Suppressor macrophage treated with lipopolysaccharide for 1 hour (primary cell): ENCODE data around the gene GPR173.

Source experiments
- DNase-seq, 3 donors: peaks; one replicate each; pipeline ENCODE4 v3.0.0-alpha.2; 2020 to 2022

GPR173 gene

DNA sequence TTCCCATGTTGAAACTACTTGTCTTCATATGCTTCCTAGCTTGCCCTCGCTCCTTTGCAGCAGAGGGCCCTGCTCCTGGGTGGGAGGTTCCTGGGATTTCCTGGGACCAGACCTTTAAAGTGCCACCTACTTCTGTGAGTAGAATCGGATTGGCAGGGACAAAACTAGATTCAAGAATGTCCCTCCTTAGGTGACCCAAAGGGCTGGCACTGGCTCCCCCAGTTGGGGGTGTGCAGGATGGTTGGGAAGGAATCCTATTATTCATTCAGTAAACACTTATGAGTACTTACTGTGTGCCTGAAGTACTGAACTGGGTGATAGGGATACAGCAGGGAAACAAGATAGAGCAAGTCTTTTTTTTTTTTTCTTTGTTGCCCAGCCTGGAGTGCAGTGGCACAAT, 42.8 kb downstream of the GPR173 start:
- no peak for DNase-seq

DNA sequence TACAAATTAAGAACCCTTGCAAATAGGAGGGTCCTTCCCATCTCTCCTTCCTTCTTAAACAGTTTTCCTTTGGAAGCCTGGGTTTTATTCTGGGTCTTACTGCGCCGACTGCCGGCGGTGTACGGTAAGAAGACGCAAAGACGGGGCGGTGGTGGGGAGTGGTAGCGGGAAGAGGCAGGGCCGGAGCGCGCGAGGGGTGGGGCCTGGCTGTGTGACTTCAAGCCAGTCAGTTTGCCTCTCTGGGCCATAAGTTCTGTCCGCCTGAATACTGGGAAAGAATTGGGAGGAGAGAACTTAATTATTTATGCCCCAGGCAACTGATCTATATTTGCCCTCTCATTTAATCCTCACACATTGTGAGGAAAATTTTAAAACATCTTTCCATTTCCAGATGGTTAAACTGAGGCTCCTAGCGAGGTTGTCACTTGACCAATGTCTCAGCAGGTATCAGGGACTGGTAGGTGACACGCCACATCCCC, 44.6 kb downstream of the GPR173 start:
- peak; percentile 71 to 87 (median 77) for DNase-seq

DNA sequence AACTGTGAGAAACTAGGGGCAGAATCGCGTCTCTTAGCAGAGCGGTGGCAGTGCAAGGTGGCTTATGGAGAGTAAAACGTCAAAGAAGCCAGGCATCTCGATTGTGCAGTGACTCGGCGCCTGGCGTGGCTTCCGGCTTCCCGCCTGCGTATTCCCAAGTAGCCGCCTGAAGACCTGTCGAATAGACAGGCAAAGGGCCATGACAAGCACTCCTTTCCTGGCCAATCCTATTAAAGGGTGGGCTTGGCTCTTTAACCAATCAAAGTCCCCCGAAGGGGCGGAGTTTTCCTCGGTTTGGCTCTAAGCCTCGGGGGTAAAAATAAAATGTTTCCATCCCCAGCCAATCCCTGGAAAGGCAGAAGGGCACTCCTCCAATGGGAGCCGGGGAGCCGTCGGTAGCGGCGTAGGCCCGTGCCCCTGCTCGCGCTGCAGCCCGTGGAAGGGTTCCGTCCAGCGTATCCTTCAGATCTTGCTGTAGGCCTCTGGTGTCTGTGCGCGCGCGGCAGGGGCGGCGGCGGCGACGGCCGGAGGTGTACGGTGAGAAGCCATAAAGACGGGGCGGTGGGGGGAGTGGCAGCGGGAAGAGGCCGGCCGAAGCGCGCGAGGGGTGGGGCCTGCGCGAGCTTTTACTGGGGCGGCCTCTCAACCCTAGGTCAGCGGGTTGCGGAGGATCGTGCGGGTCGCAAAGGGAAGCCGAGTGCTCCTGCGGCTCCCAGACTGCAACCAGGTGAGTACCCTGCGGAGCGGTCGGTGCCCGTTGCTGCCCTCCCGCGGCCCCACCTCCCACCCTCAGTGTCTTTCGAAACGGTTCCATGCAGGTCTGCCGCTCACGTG, 45.4 kb downstream of the GPR173 start, which contains the start of gene KANTR:
Gene KANTR (plus strand): TSS at position 395 of the 834 bp plus-strand sequence. CDS start 30,131 bp downstream, outside the sequence.
- DNase-seq, result peak; percentile 92 to 94 (median 93)

DNA sequence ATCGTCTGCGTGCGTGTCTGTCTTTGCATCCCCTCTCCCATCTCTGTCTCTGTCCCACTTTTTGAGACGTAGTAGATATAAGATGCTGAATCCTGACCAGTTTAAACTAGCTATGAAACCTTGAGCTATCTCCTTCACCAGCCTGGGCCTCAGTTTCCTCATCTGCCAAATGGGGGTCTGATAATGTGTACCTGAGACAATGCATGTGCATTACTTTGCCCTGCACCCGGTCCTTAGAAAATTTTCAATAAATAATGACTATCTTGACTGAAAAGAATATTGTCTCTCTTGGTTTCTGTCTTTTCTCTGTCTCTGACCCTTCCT, 46.0 kb downstream of the GPR173 start:
- DNase-seq, result no peak

DNA sequence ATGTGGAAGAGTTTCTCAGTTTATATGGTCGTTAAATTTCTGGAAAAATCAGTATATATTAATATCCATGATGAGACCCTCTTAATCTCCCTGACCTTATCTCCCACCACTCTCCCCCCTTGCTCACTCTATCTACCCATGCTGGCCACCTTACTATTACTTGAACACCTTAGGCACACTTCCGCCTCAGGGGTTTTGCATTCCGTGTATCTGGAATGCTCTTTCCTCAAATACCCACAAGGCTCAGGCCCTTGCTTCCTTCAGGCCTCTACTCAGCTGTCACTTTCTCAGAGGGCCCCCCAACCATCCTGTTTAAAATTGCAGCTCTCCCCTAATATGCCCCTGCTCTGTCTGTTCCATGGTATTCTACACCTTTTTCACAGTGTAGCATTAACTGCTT, 47.2 kb downstream of the GPR173 start:
- DNase-seq, result no peak

DNA sequence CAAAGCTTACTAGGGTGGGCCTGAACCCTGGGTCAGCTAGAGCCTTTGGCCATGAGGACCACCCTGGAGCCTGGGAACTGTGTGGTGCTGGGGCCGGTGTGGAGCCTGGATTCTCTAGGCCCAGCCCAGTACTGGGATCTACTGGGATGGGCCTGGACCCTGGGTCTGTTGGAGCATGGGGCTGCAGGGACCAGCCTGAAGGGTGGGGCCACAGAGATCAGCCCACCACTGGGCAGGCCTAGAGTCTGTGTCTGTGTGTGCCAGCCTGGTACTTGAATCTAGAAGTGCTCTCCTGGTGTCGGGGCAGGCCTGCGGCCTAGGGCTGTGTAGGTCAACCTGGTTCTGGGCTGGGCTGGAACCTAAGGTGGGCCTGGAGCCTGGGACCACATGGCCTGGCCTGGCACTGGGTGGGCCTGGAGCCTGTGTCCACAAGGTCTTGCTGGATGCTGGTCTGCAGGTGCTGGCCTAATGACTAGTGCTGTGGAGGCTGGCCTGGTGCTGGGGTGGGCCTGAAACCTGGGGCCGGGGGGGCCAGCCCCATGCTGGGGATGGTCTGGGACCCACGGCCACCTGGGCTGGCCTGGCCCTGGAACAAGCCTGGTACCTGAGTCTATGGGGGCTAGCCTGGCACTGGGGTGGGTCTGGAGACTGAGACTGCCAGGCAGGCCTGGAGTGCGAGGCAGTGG, 66.4 kb downstream of the GPR173 start:
- no peak for DNase-seq

DNA sequence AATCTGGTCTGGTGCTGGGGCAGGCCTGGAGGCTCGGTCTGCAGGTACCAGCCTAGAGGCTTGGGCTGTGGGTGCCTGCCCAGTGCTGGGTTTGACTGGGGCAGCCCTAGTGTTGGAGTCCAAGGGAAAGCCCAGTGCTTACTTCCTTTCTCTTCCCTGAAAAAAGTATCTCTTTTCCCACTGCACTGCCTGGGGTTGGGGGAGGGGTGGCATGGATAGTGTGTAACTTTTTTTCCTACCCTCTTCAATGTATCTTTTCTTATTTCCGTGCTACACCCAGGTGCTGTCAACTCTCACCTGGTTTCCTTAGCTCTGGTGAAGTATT, 66.9 kb downstream of the GPR173 start:
- DNase-seq, result no peak

DNA sequence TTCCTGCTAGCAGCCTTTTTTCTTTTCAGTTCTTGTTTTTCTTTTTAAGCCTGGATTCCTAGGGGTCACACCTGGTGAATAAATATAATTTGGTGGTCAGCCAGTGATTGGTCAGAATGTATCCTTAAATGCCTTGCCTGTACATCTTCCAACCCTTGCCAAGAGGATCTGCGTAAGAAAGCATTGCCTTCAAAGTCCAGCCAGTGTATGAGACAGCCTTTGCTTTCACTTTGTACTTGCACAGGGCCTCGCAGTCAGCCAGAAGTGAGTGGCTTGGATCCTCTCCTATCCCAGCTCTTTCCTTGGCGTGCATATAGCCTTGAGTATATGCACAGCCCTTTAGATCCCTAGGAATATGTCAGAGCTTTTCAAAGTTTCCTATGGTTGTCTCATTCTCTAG, 67.5 kb downstream of the GPR173 start:
- no peak for DNase-seq

DNA sequence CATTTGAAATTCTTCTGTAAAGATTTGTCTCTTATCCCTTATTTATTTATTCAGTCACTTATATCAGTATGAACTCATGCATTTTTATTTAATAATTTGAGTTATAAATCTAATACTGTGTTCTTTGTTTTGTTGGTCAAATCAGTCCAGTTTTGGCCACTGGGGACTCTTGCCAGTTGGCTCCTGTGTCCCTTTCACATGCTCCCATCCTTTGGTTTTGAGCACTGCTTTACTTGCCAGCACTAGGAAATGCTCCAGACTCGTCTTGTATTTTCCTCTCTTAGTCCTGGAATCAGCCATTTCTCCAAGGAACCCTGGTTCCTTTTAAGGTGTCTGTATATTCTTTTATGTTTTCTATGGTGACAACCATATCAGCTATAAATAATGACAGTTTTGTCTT, 73.4 kb downstream of the GPR173 start:
- DNase-seq, result no peak

DNA sequence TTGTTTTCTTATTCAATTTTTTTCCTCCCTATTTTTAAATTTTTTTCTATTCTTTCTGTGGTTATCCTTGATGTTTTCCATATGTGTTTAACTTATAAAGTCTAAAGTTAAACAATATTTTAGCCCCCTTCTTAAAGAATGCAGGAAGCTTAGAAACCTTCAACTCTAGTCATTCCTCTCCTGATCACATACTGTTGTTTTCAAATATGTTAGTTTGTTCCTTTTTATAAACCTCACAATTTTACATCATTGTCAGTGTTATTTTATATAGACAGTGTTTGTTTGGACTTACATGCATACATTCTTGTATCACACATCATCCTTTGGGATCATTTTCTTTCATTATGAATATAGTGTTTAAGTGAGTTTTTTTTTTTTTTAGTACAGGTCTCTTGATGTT, 76.9 kb downstream of the GPR173 start:
- DNase-seq, result no peak

DNA sequence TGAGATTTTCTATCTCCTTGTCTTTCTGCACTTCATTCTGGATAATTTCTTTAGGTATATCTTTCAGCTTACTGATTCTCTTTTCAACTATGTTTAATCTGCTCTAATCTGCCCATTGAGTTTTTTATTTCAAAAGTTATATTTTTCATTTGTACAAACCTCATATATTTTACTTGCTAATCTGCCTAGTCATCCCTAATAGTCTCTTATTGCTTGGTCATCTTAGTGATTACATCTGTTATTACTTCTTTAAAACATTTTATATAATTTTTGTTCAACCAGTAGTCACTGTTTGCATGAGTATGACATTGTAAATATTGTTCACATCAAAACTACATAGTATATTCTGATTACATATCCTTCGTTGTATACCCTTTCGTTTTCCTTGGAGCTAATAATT, 77.8 kb downstream of the GPR173 start:
- no peak for DNase-seq

DNA sequence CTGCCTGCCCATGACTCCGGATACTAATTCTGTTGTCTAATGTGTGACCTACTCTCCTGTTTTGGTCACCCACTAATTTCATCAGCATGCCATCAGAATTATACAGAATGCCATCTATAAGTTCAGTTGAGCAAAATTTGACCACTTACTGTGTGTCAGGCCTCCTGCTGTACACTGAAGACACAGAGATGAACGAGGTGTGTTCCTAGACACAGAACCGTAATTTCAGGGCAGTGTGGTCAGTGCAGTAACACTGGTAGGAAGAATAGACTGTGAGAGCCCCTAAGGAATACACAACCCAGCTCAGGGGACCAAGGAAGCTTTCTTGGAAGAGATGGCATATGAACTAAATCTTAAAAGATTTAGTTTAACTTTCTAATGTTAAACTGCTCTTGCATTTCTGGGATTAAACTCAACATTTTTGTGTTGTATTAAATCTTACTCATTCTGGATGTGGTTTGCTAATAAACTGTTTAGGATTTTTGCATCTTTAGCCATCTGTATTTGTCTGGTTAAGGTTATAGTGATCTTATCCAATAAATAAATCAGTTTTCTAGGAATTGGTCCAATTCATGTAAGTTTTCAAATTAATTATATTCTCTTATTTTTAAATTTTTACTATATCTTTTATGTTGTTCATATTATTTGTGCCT, 79.6 kb downstream of the GPR173 start:
- DNase-seq, result no peak
